GM23248 (cell line): ENCODE data around the gene SUSD6. TPM values are rescaled to one million over a fixed set of nuclear protein-coding genes. Genes with fewer than 3 reads are reported as not detected.
A peak's percentile ranks its signal among the peaks of the same experiment; 100 is the strongest.

Source experiments
- DNase-seq: peaks from one replicate; pipeline ENCODE4 v3.0.0-alpha.2; 2015
- H2AFZ ChIP-seq: fragments of 200-600 bp; sonication (generic); 2 replicates; pipeline ENCODE4 v1.6.1; 2016; ENCODE audit warnings: antibody characterized with exemption
- H3F3A ChIP-seq: fragments of 200-600 bp; sonication (generic); 2 replicates; pipeline ENCODE4 v1.6.1; 2016; ENCODE audit warnings: mild to moderate bottlenecking, antibody characterized with exemption, mixed run types; ENCODE audit not compliant: insufficient read depth
- H3K27ac ChIP-seq: fragments of 200-600 bp; sonication (generic); 2 replicates; pipeline ENCODE4 v1.5.1; 2016; ENCODE audit warnings: mild to moderate bottlenecking
- H3K27me3 ChIP-seq: fragments of 200-600 bp; sonication (generic); replicated peaks from 2 replicates; pipeline ENCODE4 v1.6.1; 2016; ENCODE audit warnings: mild to moderate bottlenecking; ENCODE audit not compliant: insufficient read depth
- H3K36me3 ChIP-seq: fragments of 200-600 bp; sonication (generic); 2 replicates; pipeline ENCODE4 v1.6.1; 2016; ENCODE audit warnings: low read depth, mild to moderate bottlenecking
- H3K4me1 ChIP-seq: fragments of 200-600 bp; sonication (generic); 2 replicates; pipeline ENCODE4 v1.6.1; 2016; ENCODE audit warnings: mild to moderate bottlenecking; ENCODE audit not compliant: insufficient read depth
- H3K4me2 ChIP-seq: fragments of 200-600 bp; sonication (generic); one replicate; pipeline ENCODE4 v1.6.1; 2016; ENCODE audit warnings: mild to moderate bottlenecking; ENCODE audit not compliant: unreplicated experiment
- H3K4me3 ChIP-seq: fragments of 200-600 bp; sonication (generic); 2 replicates; pipeline ENCODE4 v1.5.1; 2016; ENCODE audit warnings: mild to moderate bottlenecking
- H3K79me2 ChIP-seq: fragments of 200-600 bp; sonication (generic); 2 replicates; pipeline ENCODE4 v1.6.1; 2016; ENCODE audit warnings: mild to moderate bottlenecking; ENCODE audit not compliant: insufficient read depth
- H3K9ac ChIP-seq: fragments of 200-600 bp; sonication (generic); 2 replicates; pipeline ENCODE4 v1.6.1; 2016; ENCODE audit warnings: mild to moderate bottlenecking
- H3K9me2 ChIP-seq: fragments of 200-600 bp; sonication (generic); 2 replicates; pipeline ENCODE4 v1.6.1; 2016; ENCODE audit warnings: mixed run types, mild to moderate bottlenecking, moderate library complexity; ENCODE audit not compliant: insufficient read depth
- H3K9me3 ChIP-seq: fragments of 200-600 bp; sonication (generic); one replicate; pipeline ENCODE4 v1.6.1; 2017; ENCODE audit warnings: low read depth
- H4K20me1 ChIP-seq: fragments of 200-600 bp; sonication (generic); 2 replicates; pipeline ENCODE4 v1.6.0; 2016; ENCODE audit not compliant: insufficient read depth
- EZH2 ChIP-seq: fragments of 200-600 bp; sonication (generic); IDR thresholded peaks from 2 replicates; pipeline ENCODE4 v1.6.1; 2018; ENCODE audit warnings: antibody characterized with exemption, mild to moderate bottlenecking; ENCODE audit not compliant: insufficient read depth, poor library complexity, severe bottlenecking
- EZH2phosphoT487 ChIP-seq: fragments of 200-600 bp; sonication (generic); IDR thresholded peaks from 2 replicates; pipeline ENCODE4 v1.6.1; 2018; ENCODE audit warnings: antibody characterized with exemption, moderate library complexity, mild to moderate bottlenecking, low read depth; ENCODE audit not compliant: insufficient read depth
- WGBS, 2 experiments: methylation state at CpG; one replicate each; pipeline ENCODE4 v1.1.6; 2015 to 2017; ENCODE audit warnings: low lambda C conversion rate in 2 of 2, low coverage in 1 of 2; ENCODE audit errors: missing lambda C conversion rate in 2 of 2; 5-methylcytosine and 5-hydroxymethylcytosine counted together
- in situ Hi-C: fragments of 300-500 bp; cut with MboI; formaldehyde crosslinking; loops from 2 replicates; pipeline ENCODE4 v1.15.0; 2020
- polyA plus RNA-seq: library from polyadenylated mRNA; unstranded; fragments of >200 nt; fragmentation: Nextera tagmentation; extraction: Ambion mirVana; gene quantifications from 2 replicates; pipeline ENCODE4 v1.2.1, GENCODE V29; 2016
- total RNA-seq: library from RNA; depleted of rRNA; stranded (reverse); fragments of >200 nt; shearing (Covaris generic); gene quantifications from 2 replicates; pipeline ENCODE4 v1.2.3, GENCODE V29; 2014

Gene SUSD6
- total and polyA plus RNA-seq, 2 experiments from 2014 or later, result 12.2 to 24.1 TPM

DNA sequence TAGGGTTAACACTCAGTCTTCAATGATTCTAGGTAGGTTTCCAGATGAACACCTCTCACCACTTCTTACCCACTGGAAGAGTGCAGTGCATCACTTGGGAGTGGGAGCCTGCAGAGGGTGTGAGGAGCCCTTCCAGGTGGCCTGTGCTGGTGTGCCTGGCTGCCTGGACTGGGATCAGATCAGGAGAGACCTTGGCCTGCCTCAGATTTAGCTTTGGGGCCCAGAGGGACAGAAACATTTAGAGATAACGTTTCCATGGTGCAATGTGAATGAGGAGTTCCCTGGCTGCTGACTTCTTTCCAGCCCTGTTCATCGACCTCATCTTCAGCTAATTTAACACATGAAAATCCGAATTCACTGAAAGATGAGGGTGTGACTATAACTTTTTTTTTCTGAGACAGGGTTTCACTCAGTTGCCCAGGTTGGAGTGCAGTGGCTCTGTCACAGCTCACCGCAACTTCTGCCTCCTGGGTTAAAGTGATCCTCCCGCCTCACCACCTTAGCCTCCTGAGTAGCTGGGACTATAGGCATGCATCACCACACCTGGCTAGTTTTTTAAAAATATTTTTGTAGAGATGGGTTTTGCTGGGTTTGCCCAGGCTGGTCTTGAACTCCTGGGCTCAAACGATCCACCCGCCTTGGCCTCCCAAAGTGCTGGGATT is 53.6 kb downstream of the SUSD6 start:
- H3K9ac ChIP-seq, result 0 out of 2 replicates have a peak overlapping the region, but pooled peaks have one; percentile 12
- H3K9me3 ChIP-seq, result no peaks in the 10 kb centered on the region
- peak overlapping the region; percentile 86 for H3K27ac ChIP-seq
- DNase-seq, result no peak
- TF ChIP-seq EZH2phosphoT487 (no peak), EZH2 (no peak)
- no peaks in the 10 kb centered on the region for H3K36me3 ChIP-seq
- peaks cover 81% of the 10 kb centered on the region for H3K79me2 ChIP-seq
- H3K27me3 ChIP-seq, result no peaks in the 10 kb centered on the region
- H2AFZ ChIP-seq, result no peak overlapping the region
- in situ Hi-C loops, result no loop called here
- peaks cover 39% of the 10 kb centered on the region for H3F3A ChIP-seq
- H3K9me2 ChIP-seq, result no peaks in the 10 kb centered on the region
- WGBS, 2 experiments, result 66 to 67% methylated on average over 7 of the region's 7 CpGs
- H3K4me2 ChIP-seq, result no peak overlapping the region
- peaks cover 45% of the 10 kb centered on the region for H3K4me1 ChIP-seq
- H3K4me3 ChIP-seq, result no peak overlapping the region
- H4K20me1 ChIP-seq, result no peaks in the 10 kb centered on the region

DNA sequence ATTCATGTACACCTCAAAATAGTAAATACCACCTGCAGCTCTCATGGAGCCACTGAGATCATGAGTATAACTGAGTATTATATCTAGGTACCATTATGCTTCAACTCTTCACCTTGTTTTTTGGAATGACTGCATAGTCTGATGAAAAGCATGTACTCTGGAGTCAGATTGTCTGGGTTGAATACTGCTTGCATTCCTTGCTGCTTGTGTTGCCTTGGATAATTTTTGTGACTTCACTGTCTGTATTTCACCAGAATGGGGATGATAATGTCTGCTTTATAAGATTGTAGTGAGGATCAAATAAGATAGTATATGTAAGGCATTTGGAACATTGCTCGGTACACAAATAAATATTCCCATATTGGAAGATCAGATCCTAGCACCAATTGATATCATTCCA is 54.2 kb downstream of the SUSD6 start:
- Histone ChIP-seq H3K4me2 (peak overlapping the region; percentile 55), H3K36me3 (no peaks in the 10 kb centered on the region), H3K79me2 (peaks cover 81% of the 10 kb centered on the region), H3K9me3 (no peaks in the 10 kb centered on the region), H3K9me2 (no peaks in the 10 kb centered on the region), H3K27ac (peak overlapping the region; percentile 86), H3K4me1 (peaks cover 45% of the 10 kb centered on the region), H3K4me3 (peak overlapping the region; percentile 27; the same call in 1 of the 2 replicates), H4K20me1 (no peaks in the 10 kb centered on the region), H3K27me3 (no peaks in the 10 kb centered on the region), H3F3A (peaks cover 39% of the 10 kb centered on the region), H3K9ac (peak overlapping the region; percentile 55), H2AFZ (no peak overlapping the region)
- TF ChIP-seq EZH2phosphoT487 (no peak), EZH2 (no peak)
- DNase-seq, result peak; percentile 59
- in situ Hi-C loops, result no loop called here
- WGBS, 2 experiments, result 35 to 50% methylated on average over 1 of the region's 1 CpG

DNA sequence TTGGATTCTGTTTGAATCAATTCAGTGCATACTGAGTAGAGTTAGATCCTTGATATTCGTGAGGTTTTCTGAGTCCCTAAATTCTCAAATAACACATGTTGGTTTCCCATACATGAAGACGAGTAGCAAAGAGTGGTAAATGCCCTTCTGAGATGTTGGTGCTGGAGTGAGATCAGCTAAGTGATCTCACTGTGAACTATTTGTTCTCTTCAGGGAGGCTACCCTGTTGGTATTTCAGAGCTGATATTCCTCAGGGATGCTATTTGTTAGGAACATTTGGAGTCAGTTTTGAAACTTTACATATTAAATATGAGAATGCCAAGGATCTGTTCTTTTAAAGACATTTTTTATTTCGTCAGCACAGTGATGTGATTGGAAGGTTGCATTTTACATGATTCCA is 54.7 kb downstream of the SUSD6 start:
- no peaks in the 10 kb centered on the region for H4K20me1 ChIP-seq
- peak overlapping the region; percentile 86 for H3K27ac ChIP-seq
- H3K4me2 ChIP-seq, result peak overlapping the region; percentile 55
- H3K36me3 ChIP-seq, result no peaks in the 10 kb centered on the region
- H3K9me2 ChIP-seq, result no peaks in the 10 kb centered on the region
- in situ Hi-C loops, result no loop called here
- H3F3A ChIP-seq, result peaks cover 39% of the 10 kb centered on the region
- peaks cover 45% of the 10 kb centered on the region for H3K4me1 ChIP-seq
- no peak overlapping the region for H2AFZ ChIP-seq
- peak; percentile 52 for DNase-seq
- 7 to 17% methylated on average over 3 of the region's 3 CpGs for WGBS, 2 experiments
- no peaks in the 10 kb centered on the region for H3K27me3 ChIP-seq
- peaks cover 81% of the 10 kb centered on the region for H3K79me2 ChIP-seq
- H3K4me3 ChIP-seq, result peak overlapping the region; percentile 27
- H3K9ac ChIP-seq, result peak overlapping the region; percentile 55
- TF ChIP-seq EZH2, result no peak
- no peak for TF ChIP-seq EZH2phosphoT487
- no peaks in the 10 kb centered on the region for H3K9me3 ChIP-seq

DNA sequence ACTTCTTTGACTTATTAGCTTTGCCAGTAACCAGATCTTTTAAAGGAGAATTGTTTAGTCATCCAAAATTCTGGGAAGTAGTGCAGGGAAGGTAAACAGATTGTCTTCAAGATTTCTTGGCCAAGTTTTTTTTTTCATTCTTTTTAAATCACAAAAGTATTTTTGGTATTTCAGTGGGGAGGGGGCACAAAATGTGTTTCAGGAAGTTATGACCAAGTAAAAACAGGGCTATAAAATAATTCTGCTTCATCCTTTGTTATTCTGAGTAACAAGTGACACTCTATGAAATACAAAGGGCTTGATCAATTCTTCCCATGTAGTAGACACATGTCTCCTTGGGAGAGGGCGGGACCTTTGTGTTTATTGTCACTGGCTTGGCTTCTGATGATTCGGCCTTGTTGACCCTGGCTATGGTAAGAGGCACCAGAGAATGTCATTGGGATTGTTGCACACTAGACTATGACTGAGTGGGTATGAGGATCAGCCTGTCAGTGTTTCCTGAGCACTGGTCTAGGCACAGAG is 55.4 kb downstream of the SUSD6 start:
- Histone ChIP-seq H3K4me1 (peaks cover 45% of the 10 kb centered on the region), H4K20me1 (no peaks in the 10 kb centered on the region; the same call in 1 of the 2 replicates), H3K27ac (peak overlapping the region; percentile 86), H3K9me2 (no peaks in the 10 kb centered on the region), H3K79me2 (peaks cover 81% of the 10 kb centered on the region), H2AFZ (no peak overlapping the region), H3K9ac (peak overlapping the region; percentile 55), H3K4me3 (peak overlapping the region; percentile 27; the same call in 1 of the 2 replicates), H3K9me3 (no peaks in the 10 kb centered on the region), H3F3A (peaks cover 39% of the 10 kb centered on the region), H3K4me2 (peak overlapping the region; percentile 55), H3K27me3 (no peaks in the 10 kb centered on the region), H3K36me3 (no peaks in the 10 kb centered on the region)
- peak; percentile 66 for DNase-seq
- in situ Hi-C loops, result no loop called here
- TF ChIP-seq EZH2phosphoT487 (no peak), EZH2 (no peak)
- WGBS, 2 experiments, result 20 to 29% methylated on average over 2 of the region's 2 CpGs
